Measurements from ENCODE around the gene ANKRD62.

The ANKRD62 gene

GRCh38 chr18:12085786-12086185 lies 7.9 kb upstream of the ANKRD62 start:
- no peaks in the 10 kb centered on the region for H3K79me2 ChIP-seq (ENCODE audit: low read length)

GRCh38 chr18:12086249-12086648 lies 7.4 kb upstream of the ANKRD62 start:
- no peak overlapping the region for H2AFZ ChIP-seq (ENCODE audit: low read depth, low read length)
- H3K4me2 ChIP-seq (ENCODE audit: low read length) = no peak overlapping the region
- TF ChIP-seq CTCF (IDR thresholded peaks at IDR 0.05; ENCODE audit: low read depth, low read length) = no peak
- TF ChIP-seq EZH2phosphoT487 (IDR thresholded peaks at IDR 0.05; ENCODE audit: low read depth) = no peak
- no peak overlapping the region for H3K9ac ChIP-seq (ENCODE audit: low read length)
- no peak overlapping the region for H3K27ac ChIP-seq (ENCODE audit: low read length)
- no peaks in the 10 kb centered on the region for H3K4me1 ChIP-seq (ENCODE audit: low read length)
- no peaks in the 10 kb centered on the region for H3K79me2 ChIP-seq (ENCODE audit: low read length)
- H3K4me3 ChIP-seq (ENCODE audit: low read length) = no peak overlapping the region
- H3K36me3 ChIP-seq (replicated peaks; ENCODE audit: low read depth, low read length) = no peaks in the 10 kb centered on the region
- H4K20me1 ChIP-seq (ENCODE audit: insufficient read depth, low read length) = no peaks in the 10 kb centered on the region
- H3K9me3 ChIP-seq (ENCODE audit: insufficient read depth, low read length) = no peaks in the 10 kb centered on the region
- H3K27me3 ChIP-seq (ENCODE audit: low read depth, low read length) = no peaks in the 10 kb centered on the region

More at GRCh38 chr18:12085786-12086185, 7.9 kb upstream of the ANKRD62 start:
- TF ChIP-seq CTCF (IDR thresholded peaks at IDR 0.05; ENCODE audit: low read depth, low read length) (no peak), EZH2phosphoT487 (IDR thresholded peaks at IDR 0.05; ENCODE audit: low read depth) (no peak)
- Histone ChIP-seq H3K9ac (ENCODE audit: low read length) (no peak overlapping the region), H2AFZ (ENCODE audit: low read depth, low read length) (no peak overlapping the region), H3K4me3 (ENCODE audit: low read length) (no peak overlapping the region), H3K9me3 (ENCODE audit: insufficient read depth, low read length) (no peaks in the 10 kb centered on the region), H4K20me1 (ENCODE audit: insufficient read depth, low read length) (no peaks in the 10 kb centered on the region), H3K4me1 (ENCODE audit: low read length) (no peaks in the 10 kb centered on the region), H3K36me3 (replicated peaks; ENCODE audit: low read depth, low read length) (no peaks in the 10 kb centered on the region), H3K27me3 (ENCODE audit: low read depth, low read length) (no peaks in the 10 kb centered on the region), H3K27ac (ENCODE audit: low read length) (no peak overlapping the region), H3K4me2 (ENCODE audit: low read length) (no peak overlapping the region)

- no peaks in the 10 kb centered on the region for H3K36me3 ChIP-seq (replicated peaks; ENCODE audit: low read depth, low read length)
- H3K27ac ChIP-seq (ENCODE audit: low read length) = no peak overlapping the region
- no peaks in the 10 kb centered on the region for H3K27me3 ChIP-seq (ENCODE audit: low read depth, low read length)
- H3K4me1 ChIP-seq (ENCODE audit: low read length) = no peaks in the 10 kb centered on the region
- H4K20me1 ChIP-seq (ENCODE audit: insufficient read depth, low read length) = no peaks in the 10 kb centered on the region
- H3K9ac ChIP-seq (ENCODE audit: low read length) = no peak overlapping the region
- no peaks in the 10 kb centered on the region for H3K79me2 ChIP-seq (ENCODE audit: low read length)
- H2AFZ ChIP-seq (ENCODE audit: low read depth, low read length) = no peak overlapping the region
- H3K4me3 ChIP-seq (ENCODE audit: low read length) = no peak overlapping the region
- TF ChIP-seq CTCF (IDR thresholded peaks at IDR 0.05; ENCODE audit: low read depth, low read length) (no peak), EZH2phosphoT487 (IDR thresholded peaks at IDR 0.05; ENCODE audit: low read depth) (no peak)
- no peak overlapping the region for H3K4me2 ChIP-seq (ENCODE audit: low read length)
- no peaks in the 10 kb centered on the region for H3K9me3 ChIP-seq (ENCODE audit: insufficient read depth, low read length)
These were observed 6.8 kb upstream of the ANKRD62 start for GRCh38 chr18:12086677-12087470.

GRCh38 chr18:12087471-12088025 lies 6.1 kb upstream of the ANKRD62 start:
- no peak overlapping the region for H3K9ac ChIP-seq (ENCODE audit: low read length)
- TF ChIP-seq CTCF (IDR thresholded peaks at IDR 0.05; ENCODE audit: low read depth, low read length) (no peak), EZH2phosphoT487 (IDR thresholded peaks at IDR 0.05; ENCODE audit: low read depth) (no peak)
- H3K27me3 ChIP-seq (ENCODE audit: low read depth, low read length) = no peaks in the 10 kb centered on the region
- no peaks in the 10 kb centered on the region for H3K79me2 ChIP-seq (ENCODE audit: low read length)
- H4K20me1 ChIP-seq (ENCODE audit: insufficient read depth, low read length) = no peaks in the 10 kb centered on the region
- H3K4me2 ChIP-seq (ENCODE audit: low read length) = no peak overlapping the region
- H3K9me3 ChIP-seq (ENCODE audit: insufficient read depth, low read length) = no peaks in the 10 kb centered on the region
- H3K27ac ChIP-seq (ENCODE audit: low read length) = no peak overlapping the region
- H3K4me3 ChIP-seq (ENCODE audit: low read length) = no peak overlapping the region
- H3K36me3 ChIP-seq (replicated peaks; ENCODE audit: low read depth, low read length) = no peaks in the 10 kb centered on the region
- H3K4me1 ChIP-seq (ENCODE audit: low read length) = no peaks in the 10 kb centered on the region
- H2AFZ ChIP-seq (ENCODE audit: low read depth, low read length) = no peak overlapping the region

Data from OCI-LY3 (cell line).